ENCODE data around the gene PIGR. TPM values are rescaled to one million over a fixed set of nuclear protein-coding genes. Genes with fewer than 3 reads are reported as not detected.

The PIGR gene, protein sequence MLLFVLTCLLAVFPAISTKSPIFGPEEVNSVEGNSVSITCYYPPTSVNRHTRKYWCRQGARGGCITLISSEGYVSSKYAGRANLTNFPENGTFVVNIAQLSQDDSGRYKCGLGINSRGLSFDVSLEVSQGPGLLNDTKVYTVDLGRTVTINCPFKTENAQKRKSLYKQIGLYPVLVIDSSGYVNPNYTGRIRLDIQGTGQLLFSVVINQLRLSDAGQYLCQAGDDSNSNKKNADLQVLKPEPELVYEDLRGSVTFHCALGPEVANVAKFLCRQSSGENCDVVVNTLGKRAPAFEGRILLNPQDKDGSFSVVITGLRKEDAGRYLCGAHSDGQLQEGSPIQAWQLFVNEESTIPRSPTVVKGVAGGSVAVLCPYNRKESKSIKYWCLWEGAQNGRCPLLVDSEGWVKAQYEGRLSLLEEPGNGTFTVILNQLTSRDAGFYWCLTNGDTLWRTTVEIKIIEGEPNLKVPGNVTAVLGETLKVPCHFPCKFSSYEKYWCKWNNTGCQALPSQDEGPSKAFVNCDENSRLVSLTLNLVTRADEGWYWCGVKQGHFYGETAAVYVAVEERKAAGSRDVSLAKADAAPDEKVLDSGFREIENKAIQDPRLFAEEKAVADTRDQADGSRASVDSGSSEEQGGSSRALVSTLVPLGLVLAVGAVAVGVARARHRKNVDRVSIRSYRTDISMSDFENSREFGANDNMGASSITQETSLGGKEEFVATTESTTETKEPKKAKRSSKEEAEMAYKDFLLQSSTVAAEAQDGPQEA
- polyA plus RNA-seq (2012; ENCODE audit: low read depth, missing spikeins) = 10.4 TPM

GRCh38 chr1:206946261-206946660 is at the start of gene PIGR:
TSS of gene PIGR (minus strand) at chr1:206946466. CDS start at chr1:206940531, 5,935 bp downstream.
- DNase-seq (ENCODE audit: insufficient read length, low spot score) (no peak), FAIRE-seq (no peak)

GRCh38 chr1:206992790-206993189 is 46.5 kb upstream of the PIGR start:
- TF ChIP-seq TAF1 (IDR thresholded peaks at IDR 0.05; ENCODE audit: low read depth, low read length) (no peak), POLR2A (IDR thresholded peaks at IDR 0.05; ENCODE audit: low read depth, low read length) (no peak), POU2F2 (IDR thresholded peaks at IDR 0.05; ENCODE audit: low read depth, low read length) (no peak), POLR2AphosphoS5 (IDR thresholded peaks at IDR 0.05; ENCODE audit: low read depth, low read length) (no peak), PAX5 (IDR thresholded peaks at IDR 0.05; ENCODE audit: insufficient read depth, low read length, severe bottlenecking) (no peak), SPI1 (IDR thresholded peaks at IDR 0.05; ENCODE audit: low read depth, low read length) (no peak)
- FAIRE-seq = no peak
- DNase-seq (ENCODE audit: insufficient read length, low spot score) = no peak

More at GRCh38 chr1:206946261-206946660, at the start of gene PIGR:
- TF ChIP-seq POU2F2 (IDR thresholded peaks at IDR 0.05; ENCODE audit: low read depth, low read length) (no peak), TAF1 (IDR thresholded peaks at IDR 0.05; ENCODE audit: low read depth, low read length) (no peak), POLR2AphosphoS5 (IDR thresholded peaks at IDR 0.05; ENCODE audit: low read depth, low read length) (no peak)

GRCh38 chr1:206987873-206988272 is 41.6 kb upstream of the PIGR start:
- DNase-seq (ENCODE audit: insufficient read length, low spot score) (no peak), FAIRE-seq (no peak)
- TF ChIP-seq SPI1 (IDR thresholded peaks at IDR 0.05; ENCODE audit: low read depth, low read length) = no peak
- TF ChIP-seq TAF1 (IDR thresholded peaks at IDR 0.05; ENCODE audit: low read depth, low read length) = no peak
- TF ChIP-seq POLR2AphosphoS5 (IDR thresholded peaks at IDR 0.05; ENCODE audit: low read depth, low read length) = no peak
- TF ChIP-seq PAX5 (IDR thresholded peaks at IDR 0.05; ENCODE audit: insufficient read depth, low read length, severe bottlenecking) = no peak
- no peak for TF ChIP-seq POU2F2 (IDR thresholded peaks at IDR 0.05; ENCODE audit: low read depth, low read length)
- no peak for TF ChIP-seq POLR2A (IDR thresholded peaks at IDR 0.05; ENCODE audit: low read depth, low read length)

DNA sequence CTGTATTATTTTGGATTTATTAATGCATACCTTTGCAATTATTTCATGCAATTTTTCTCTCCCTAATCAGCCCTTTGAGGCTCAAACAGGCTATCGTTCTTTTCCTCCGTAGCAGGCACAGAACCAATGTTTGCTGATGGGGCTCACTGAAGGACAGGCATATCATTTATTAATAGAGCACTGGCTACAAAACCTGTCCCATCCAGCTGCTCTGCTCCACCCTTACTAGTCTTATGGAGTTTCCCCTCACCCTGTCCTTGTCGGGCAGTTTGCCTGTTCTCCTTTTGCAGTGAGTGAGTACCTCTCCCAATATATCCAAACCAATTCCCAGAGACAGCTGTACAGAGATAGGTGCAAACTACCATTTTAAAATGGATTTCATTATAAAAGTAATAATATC is 40.6 kb upstream of the PIGR start:
- no peak for TF ChIP-seq PAX5 (IDR thresholded peaks at IDR 0.05; ENCODE audit: insufficient read depth, low read length, severe bottlenecking)
- no peak for TF ChIP-seq POLR2A (IDR thresholded peaks at IDR 0.05; ENCODE audit: low read depth, low read length)
- no peak for TF ChIP-seq TAF1 (IDR thresholded peaks at IDR 0.05; ENCODE audit: low read depth, low read length)
- no peak for TF ChIP-seq POU2F2 (IDR thresholded peaks at IDR 0.05; ENCODE audit: low read depth, low read length)
- no peak for TF ChIP-seq POLR2AphosphoS5 (IDR thresholded peaks at IDR 0.05; ENCODE audit: low read depth, low read length)
- TF ChIP-seq SPI1 (IDR thresholded peaks at IDR 0.05; ENCODE audit: low read depth, low read length) = no peak
- FAIRE-seq = no peak
- no peak for DNase-seq (ENCODE audit: insufficient read length, low spot score)

DNA sequence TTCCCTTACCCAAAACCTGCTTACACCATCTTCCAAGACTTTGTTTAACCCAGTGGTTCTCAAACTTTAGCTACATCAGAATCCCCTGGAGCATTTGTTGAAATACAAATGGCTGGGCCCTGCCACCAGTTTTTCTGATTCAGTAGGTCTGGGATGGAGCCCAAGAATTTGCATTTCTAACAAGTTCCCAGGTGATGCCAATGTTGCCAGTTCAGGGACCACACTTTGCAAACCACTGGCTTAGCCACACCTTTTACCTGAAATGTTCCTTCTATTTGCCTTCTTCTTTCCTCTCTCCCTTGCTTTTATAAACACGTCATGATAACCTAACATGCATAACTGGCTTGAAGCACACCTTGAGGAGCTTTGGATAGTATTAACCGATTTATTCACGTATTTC is 40.1 kb upstream of the PIGR start:
- TF ChIP-seq TAF1 (IDR thresholded peaks at IDR 0.05; ENCODE audit: low read depth, low read length) = no peak
- FAIRE-seq (no peak), DNase-seq (ENCODE audit: insufficient read length, low spot score) (no peak)

- no peak for DNase-seq (ENCODE audit: insufficient read length, low spot score)
- TF ChIP-seq PAX5 (IDR thresholded peaks at IDR 0.05; ENCODE audit: insufficient read depth, low read length, severe bottlenecking) = no peak
- FAIRE-seq = no peak
These were observed 39.0 kb upstream of the PIGR start for GRCh38 chr1:206985162-206985749.

DNA sequence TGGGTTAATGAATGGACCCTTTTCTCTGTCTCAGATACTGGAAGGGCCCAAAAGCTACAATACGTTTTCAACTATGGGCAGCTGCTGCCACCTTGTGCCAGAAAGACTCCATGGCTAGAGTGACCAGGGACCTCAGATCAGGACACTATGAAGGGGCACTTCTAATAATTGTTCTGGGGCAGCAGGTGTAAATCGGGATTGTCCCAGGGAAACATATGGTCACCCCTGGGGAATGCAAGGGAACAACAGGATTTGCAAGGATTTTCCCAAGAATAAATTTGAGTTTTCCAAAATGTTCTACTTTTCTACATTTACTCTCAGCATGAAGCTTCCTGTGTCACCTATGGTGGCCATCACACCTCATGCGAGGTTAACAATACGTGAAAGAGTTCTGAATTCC is 36.0 kb upstream of the PIGR start:
- TF ChIP-seq SPI1 (IDR thresholded peaks at IDR 0.05; ENCODE audit: low read depth, low read length) (no peak), POLR2AphosphoS5 (IDR thresholded peaks at IDR 0.05; ENCODE audit: low read depth, low read length) (no peak), PAX5 (IDR thresholded peaks at IDR 0.05; ENCODE audit: insufficient read depth, low read length, severe bottlenecking) (no peak), TAF1 (IDR thresholded peaks at IDR 0.05; ENCODE audit: low read depth, low read length) (no peak), POLR2A (IDR thresholded peaks at IDR 0.05; ENCODE audit: low read depth, low read length) (no peak), POU2F2 (IDR thresholded peaks at IDR 0.05; ENCODE audit: low read depth, low read length) (no peak)
- peak; percentile 85 for FAIRE-seq
- DNase-seq (ENCODE audit: insufficient read length, low spot score) = peak; percentile 28

GRCh38 chr1:206979379-206980043 is 33.2 kb upstream of the PIGR start:
- FAIRE-seq = peak; percentile 55
- no peak for TF ChIP-seq SPI1 (IDR thresholded peaks at IDR 0.05; ENCODE audit: low read depth, low read length)
- TF ChIP-seq POLR2AphosphoS5 (IDR thresholded peaks at IDR 0.05; ENCODE audit: low read depth, low read length) = no peak
- no peak for TF ChIP-seq PAX5 (IDR thresholded peaks at IDR 0.05; ENCODE audit: insufficient read depth, low read length, severe bottlenecking)
- TF ChIP-seq POU2F2 (IDR thresholded peaks at IDR 0.05; ENCODE audit: low read depth, low read length) = no peak
- no peak for TF ChIP-seq TAF1 (IDR thresholded peaks at IDR 0.05; ENCODE audit: low read depth, low read length)
- TF ChIP-seq POLR2A (IDR thresholded peaks at IDR 0.05; ENCODE audit: low read depth, low read length) = no peak
- no peak for DNase-seq (ENCODE audit: insufficient read length, low spot score)

DNA sequence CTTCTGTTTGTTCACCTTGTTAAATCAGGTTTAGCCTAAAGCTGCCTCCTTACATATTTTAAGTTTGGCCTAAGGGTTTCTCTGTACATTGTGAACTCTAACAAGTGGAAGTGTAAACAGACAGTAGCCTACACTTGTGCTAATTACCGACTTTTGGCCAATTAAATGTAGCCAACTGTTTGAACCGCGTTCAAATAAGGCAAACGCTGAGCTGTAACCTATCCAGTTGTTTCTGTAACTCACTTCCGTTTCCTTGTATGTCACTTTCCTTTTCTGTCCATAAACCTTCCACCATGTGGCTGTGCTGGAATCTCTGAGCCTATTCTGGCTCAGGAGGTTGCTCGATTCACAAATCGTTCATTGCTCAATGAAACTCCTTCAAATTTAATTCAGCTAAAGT is 32.0 kb upstream of the PIGR start:
- FAIRE-seq = no peak
- DNase-seq (ENCODE audit: insufficient read length, low spot score) = no peak

More for the DNA sequence above, 32.0 kb upstream of the PIGR start:
- no peak for TF ChIP-seq POU2F2 (IDR thresholded peaks at IDR 0.05; ENCODE audit: low read depth, low read length)
- TF ChIP-seq POLR2AphosphoS5 (IDR thresholded peaks at IDR 0.05; ENCODE audit: low read depth, low read length) = no peak
- no peak for TF ChIP-seq TAF1 (IDR thresholded peaks at IDR 0.05; ENCODE audit: low read depth, low read length)
- no peak for TF ChIP-seq PAX5 (IDR thresholded peaks at IDR 0.05; ENCODE audit: insufficient read depth, low read length, severe bottlenecking)

Data from GM12891 (cell line).